ENCODE measurements around the gene THSD7B.

The THSD7B gene

GRCh38 chr2:136863468-136863867 lies 98.1 kb downstream of the THSD7B start:
- Mint-ChIP-seq H3K4me1 (no peaks in the 10 kb centered on the region), H3K9me3 (no peaks in the 10 kb centered on the region), H3K36me3 (no peaks in the 10 kb centered on the region), H3K4me3 (no peak overlapping the region), H3K27ac (no peak overlapping the region), H3K27me3 (no peaks in the 10 kb centered on the region)
- DNase-seq: no peak
- CTCF ChIA-PET: no interaction called here

DNA sequence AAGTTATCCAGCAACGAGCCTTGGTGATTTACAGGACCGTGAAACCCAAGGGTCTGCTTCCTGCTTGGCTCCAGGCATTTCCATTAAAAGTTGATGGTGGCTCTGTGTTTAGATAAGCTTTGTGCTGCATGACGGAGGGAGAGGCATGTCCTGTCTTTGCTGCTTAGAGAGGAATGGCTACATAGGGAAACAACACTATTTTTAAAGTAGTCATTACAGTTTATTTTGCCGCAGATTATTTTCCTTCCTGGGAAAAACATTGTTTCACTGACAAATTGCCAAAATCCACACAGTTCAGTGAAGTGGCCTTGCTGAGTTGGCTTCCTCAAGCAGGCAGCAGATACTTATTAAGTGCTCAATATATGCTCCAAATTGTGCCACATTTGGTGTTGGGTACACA lies 98.5 kb downstream of the THSD7B start:
- no peak overlapping the region for H3K27ac Mint-ChIP-seq
- H3K36me3 Mint-ChIP-seq: no peaks in the 10 kb centered on the region
- H3K9me3 Mint-ChIP-seq: no peaks in the 10 kb centered on the region
- CTCF ChIA-PET: no interaction called here
- no peak overlapping the region for H3K4me3 Mint-ChIP-seq
- no peaks in the 10 kb centered on the region for H3K4me1 Mint-ChIP-seq
- no peaks in the 10 kb centered on the region for H3K27me3 Mint-ChIP-seq
- no peak for DNase-seq

DNA sequence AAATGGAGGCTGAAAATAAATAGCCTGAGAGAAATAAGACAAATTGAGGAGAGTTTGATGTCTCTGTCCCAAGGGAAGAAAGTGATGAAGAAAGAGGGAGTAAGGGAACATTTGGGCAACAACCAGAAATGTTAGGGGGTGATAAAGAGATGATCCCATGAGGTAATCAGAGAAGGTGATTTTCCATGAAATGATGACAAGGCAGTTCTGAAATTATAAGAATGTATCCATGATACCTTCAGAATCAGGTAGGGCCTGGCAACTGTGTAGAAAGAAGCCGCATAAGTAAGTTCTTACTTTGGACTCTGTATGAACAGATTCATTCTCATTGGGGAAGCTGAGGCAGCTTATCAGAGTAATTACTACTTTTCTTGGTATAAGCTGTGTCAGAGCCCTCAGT lies 106.1 kb downstream of the THSD7B start:
- no peak for DNase-seq
- no peak overlapping the region for H3K4me3 Mint-ChIP-seq
- CTCF ChIA-PET: no interaction called here
- no peak overlapping the region for H3K27ac Mint-ChIP-seq
- H3K36me3 Mint-ChIP-seq: no peaks in the 10 kb centered on the region
- no peaks in the 10 kb centered on the region for H3K27me3 Mint-ChIP-seq
- no peaks in the 10 kb centered on the region for H3K9me3 Mint-ChIP-seq
- no peaks in the 10 kb centered on the region for H3K4me1 Mint-ChIP-seq

DNA sequence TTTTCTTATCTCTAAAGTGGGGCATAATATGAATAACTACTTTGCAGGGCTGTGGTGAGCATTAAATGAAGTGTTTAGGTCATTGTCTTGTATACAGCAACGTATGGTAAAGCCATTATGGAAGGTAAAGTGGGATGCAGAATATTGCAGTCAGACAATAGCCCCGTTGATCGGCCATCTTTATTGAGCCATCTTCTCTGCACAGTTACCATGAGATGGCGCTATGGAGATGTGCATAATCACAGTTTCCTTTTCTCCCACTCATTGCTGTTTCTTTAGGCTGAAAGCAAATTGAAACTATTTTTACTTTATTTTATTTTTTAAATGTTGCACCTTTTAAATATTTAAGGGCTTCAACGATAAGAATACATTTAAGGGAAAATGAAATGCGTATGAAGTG lies 108.9 kb downstream of the THSD7B start:
- CTCF ChIA-PET: no interaction called here
- DNase-seq: no peak

GRCh38 chr2:136891100-136891499 lies 125.8 kb downstream of the THSD7B start:
- Mint-ChIP-seq H3K27ac (no peak overlapping the region), H3K4me3 (no peak overlapping the region), H3K36me3 (no peaks in the 10 kb centered on the region), H3K4me1 (no peaks in the 10 kb centered on the region), H3K27me3 (no peaks in the 10 kb centered on the region), H3K9me3 (no peaks in the 10 kb centered on the region)
- no peak for DNase-seq
- CTCF ChIA-PET: no interaction called here

More for the DNA sequence above, 108.9 kb downstream of the THSD7B start:
- Mint-ChIP-seq H3K9me3 (no peaks in the 10 kb centered on the region), H3K27ac (no peak overlapping the region), H3K4me1 (no peaks in the 10 kb centered on the region), H3K36me3 (no peaks in the 10 kb centered on the region), H3K4me3 (no peak overlapping the region), H3K27me3 (no peaks in the 10 kb centered on the region)

- no peak overlapping the region for H3K4me3 Mint-ChIP-seq
- no peaks in the 10 kb centered on the region for H3K9me3 Mint-ChIP-seq
- no peaks in the 10 kb centered on the region for H3K36me3 Mint-ChIP-seq
- no peaks in the 10 kb centered on the region for H3K4me1 Mint-ChIP-seq
- H3K27me3 Mint-ChIP-seq: no peaks in the 10 kb centered on the region
- CTCF ChIA-PET: no interaction called here
- DNase-seq: no peak
- no peak overlapping the region for H3K27ac Mint-ChIP-seq
Measured at GRCh38 chr2:136894007-136894634, 128.8 kb downstream of the THSD7B start.

DNA sequence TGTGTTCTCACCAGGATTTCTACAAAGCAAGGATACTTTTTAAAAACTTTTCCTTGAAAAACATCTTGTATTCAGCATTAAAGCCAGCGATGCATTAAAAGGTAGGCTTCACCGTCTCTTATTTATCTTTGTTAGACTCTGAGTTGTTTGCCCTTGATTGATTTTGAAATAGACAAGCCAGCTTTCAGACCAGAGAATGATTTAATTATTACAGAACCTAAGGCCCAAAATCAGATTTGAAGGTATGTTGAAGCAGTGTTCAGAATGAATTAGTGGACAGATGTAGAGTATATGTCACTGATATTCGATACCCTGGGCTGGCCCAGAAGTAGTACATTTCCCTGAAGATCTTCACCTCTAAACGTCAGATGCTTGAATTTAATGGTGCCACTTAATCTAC lies 136.4 kb downstream of the THSD7B start:
- Mint-ChIP-seq H3K9me3 (no peaks in the 10 kb centered on the region), H3K4me1 (no peaks in the 10 kb centered on the region), H3K27ac (no peak overlapping the region), H3K4me3 (no peak overlapping the region), H3K27me3 (no peaks in the 10 kb centered on the region), H3K36me3 (no peaks in the 10 kb centered on the region)
- CTCF ChIA-PET: no interaction called here
- DNase-seq: no peak

DNA sequence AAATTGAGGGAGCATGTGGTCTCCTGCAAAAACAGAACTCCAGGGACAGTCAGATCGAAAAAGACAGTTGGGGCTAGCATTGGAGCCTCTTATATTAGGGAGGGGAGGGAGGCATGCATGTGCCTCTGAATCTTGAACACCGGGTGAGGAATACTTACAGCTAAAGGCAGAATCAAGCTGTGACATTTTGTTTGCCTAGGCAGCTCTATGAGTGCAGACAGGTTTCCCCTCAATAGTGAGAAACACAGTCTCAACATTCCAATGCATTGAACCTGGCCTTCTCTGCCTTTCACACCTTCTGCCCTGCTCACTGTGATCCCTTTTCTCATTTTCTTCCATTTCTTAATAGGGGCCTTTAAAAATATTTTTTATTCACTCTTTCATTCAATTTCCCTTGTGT lies 140.4 kb downstream of the THSD7B start:
- no peaks in the 10 kb centered on the region for H3K36me3 Mint-ChIP-seq
- DNase-seq: no peak
- no peaks in the 10 kb centered on the region for H3K27me3 Mint-ChIP-seq
- H3K4me1 Mint-ChIP-seq: no peaks in the 10 kb centered on the region
- H3K9me3 Mint-ChIP-seq: no peaks in the 10 kb centered on the region
- H3K27ac Mint-ChIP-seq: no peak overlapping the region
- no peak overlapping the region for H3K4me3 Mint-ChIP-seq
- CTCF ChIA-PET: no interaction called here

GRCh38 chr2:136909777-136910176 lies 144.4 kb downstream of the THSD7B start:
- CTCF ChIA-PET: no interaction called here
- DNase-seq: no peak
- Mint-ChIP-seq H3K9me3 (no peaks in the 10 kb centered on the region), H3K36me3 (no peaks in the 10 kb centered on the region), H3K4me3 (no peak overlapping the region), H3K27me3 (no peaks in the 10 kb centered on the region), H3K4me1 (no peaks in the 10 kb centered on the region), H3K27ac (no peak overlapping the region)

GRCh38 chr2:136916131-136916530 lies 150.8 kb downstream of the THSD7B start:
- Mint-ChIP-seq H3K36me3 (no peaks in the 10 kb centered on the region), H3K4me1 (no peaks in the 10 kb centered on the region), H3K9me3 (no peaks in the 10 kb centered on the region), H3K27ac (no peak overlapping the region), H3K27me3 (no peaks in the 10 kb centered on the region), H3K4me3 (no peak overlapping the region)
- no peak for DNase-seq
- CTCF ChIA-PET: no interaction called here

GRCh38 chr2:136917411-136917881 lies 152.1 kb downstream of the THSD7B start:
- H3K9me3 Mint-ChIP-seq: no peaks in the 10 kb centered on the region
- no peaks in the 10 kb centered on the region for H3K4me1 Mint-ChIP-seq
- H3K27ac Mint-ChIP-seq: no peak overlapping the region
- no peak for DNase-seq
- H3K4me3 Mint-ChIP-seq: no peak overlapping the region
- CTCF ChIA-PET: no interaction called here
- no peaks in the 10 kb centered on the region for H3K27me3 Mint-ChIP-seq
- no peaks in the 10 kb centered on the region for H3K36me3 Mint-ChIP-seq

DNA sequence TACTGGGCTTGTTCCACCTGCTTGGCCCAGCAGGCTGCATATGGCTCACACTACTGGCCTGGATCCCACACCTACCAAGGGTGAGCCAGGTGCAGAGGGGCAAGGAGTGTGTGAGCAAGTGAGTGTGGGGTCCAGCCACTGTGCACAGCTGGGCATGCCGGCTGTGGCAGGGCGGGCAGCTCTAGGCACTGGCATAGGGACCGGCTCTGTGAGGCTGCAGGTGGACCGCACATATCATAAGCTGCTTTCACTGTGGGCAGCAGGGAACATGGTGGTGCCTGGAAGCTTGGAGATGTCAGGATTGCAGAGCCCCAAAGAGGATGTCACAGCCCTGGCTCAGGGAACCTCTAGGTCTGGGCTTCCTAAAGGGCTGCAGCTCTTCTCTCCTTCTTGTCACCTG lies 154.3 kb downstream of the THSD7B start:
- Mint-ChIP-seq H3K9me3 (peaks cover 5% of the 10 kb centered on the region), H3K4me1 (no peaks in the 10 kb centered on the region), H3K27ac (no peak overlapping the region), H3K36me3 (no peaks in the 10 kb centered on the region), H3K4me3 (no peak overlapping the region), H3K27me3 (no peaks in the 10 kb centered on the region)
- DNase-seq: no peak
- CTCF ChIA-PET: no interaction called here

DNA sequence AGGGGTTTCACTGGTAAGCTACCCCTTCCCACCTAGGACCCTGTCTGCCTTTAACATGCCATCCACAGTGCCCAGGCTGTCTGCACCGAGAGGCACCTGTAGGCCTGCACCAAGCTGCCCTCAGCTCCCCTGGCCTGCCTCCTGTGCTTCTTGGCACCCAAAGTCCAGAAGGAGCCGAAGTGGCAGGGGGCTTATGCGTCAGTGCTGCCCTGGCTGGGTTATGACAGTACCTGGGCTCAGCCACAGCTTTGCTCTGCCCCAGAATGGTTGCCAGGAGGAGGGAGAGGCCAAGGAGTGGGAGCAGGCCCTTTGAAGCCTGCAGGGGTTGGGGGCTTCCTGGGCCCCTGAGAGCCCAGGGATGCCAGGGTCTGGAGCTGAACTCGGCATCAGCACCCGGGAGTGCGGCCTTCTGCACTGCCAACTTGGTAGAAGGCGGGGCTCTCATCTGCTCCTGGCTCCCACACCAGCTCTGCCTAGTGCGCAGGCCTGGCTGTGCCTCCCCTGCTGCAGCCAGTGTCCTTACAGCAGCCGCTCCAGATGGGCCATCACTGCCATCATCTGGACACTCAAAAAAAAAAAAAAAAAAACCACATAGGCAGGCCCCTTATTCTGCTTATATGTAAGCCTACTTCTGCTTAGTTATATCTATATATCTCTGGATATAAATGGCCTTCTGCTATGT lies 155.4 kb downstream of the THSD7B start:
- Mint-ChIP-seq H3K27ac (no peak overlapping the region), H3K9me3 (peaks cover 5% of the 10 kb centered on the region), H3K36me3 (no peaks in the 10 kb centered on the region), H3K4me3 (no peak overlapping the region), H3K27me3 (no peaks in the 10 kb centered on the region), H3K4me1 (no peaks in the 10 kb centered on the region)
- DNase-seq: no peak
- CTCF ChIA-PET: no interaction called here

DNA sequence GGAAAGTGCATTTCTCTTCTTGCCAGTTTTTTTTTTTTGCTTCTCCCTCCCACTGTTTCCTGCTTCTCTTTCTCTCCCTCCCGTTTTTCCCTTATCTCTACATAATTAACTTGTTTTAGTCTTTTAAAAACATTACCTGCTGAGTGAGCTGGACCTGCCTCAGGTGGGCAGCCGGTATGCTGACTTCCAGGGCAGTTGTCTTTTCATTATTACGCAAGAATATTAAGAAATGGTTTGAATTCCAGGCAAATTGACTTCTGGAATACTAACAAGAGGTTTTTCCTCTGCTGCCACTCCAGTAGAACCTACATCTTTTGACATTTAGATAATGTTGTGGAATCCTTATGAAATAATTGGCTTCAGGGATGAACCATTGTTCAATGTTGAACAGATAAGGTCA lies 161.8 kb downstream of the THSD7B start:
- H3K4me3 Mint-ChIP-seq: no peak overlapping the region
- H3K27me3 Mint-ChIP-seq: no peaks in the 10 kb centered on the region
- CTCF ChIA-PET: no interaction called here
- no peak overlapping the region for H3K27ac Mint-ChIP-seq
- H3K4me1 Mint-ChIP-seq: no peaks in the 10 kb centered on the region
- no peaks in the 10 kb centered on the region for H3K36me3 Mint-ChIP-seq
- H3K9me3 Mint-ChIP-seq: peaks cover 5% of the 10 kb centered on the region
- no peak for DNase-seq

DNA sequence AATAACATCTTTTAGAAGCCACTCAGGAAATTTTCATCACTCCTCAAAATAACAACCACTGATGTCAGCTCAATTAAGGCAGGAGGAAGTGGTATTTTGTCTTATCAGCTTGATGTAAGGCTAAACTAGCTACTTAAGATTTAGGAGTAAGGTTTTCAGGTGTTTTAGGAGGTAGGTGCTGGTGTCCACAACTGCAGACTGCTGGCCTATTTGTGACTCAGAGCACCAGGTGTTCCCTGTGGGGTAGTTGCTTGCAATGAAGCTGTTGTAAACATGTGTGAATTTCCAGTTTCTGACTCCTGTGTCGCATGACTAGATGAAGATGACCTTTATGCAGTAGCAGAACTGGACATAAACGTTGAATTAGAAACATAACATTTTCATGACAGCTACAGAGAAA lies 164.2 kb downstream of the THSD7B start:
- Mint-ChIP-seq H3K9me3 (no peaks in the 10 kb centered on the region), H3K4me3 (no peak overlapping the region), H3K27ac (no peak overlapping the region), H3K4me1 (no peaks in the 10 kb centered on the region), H3K36me3 (no peaks in the 10 kb centered on the region), H3K27me3 (no peaks in the 10 kb centered on the region)
- CTCF ChIA-PET: no interaction called here
- no peak for DNase-seq

All from activated naive CD4-positive, alpha-beta T cell treated with anti-CD3 and anti-CD28 coated beads, Interleukin-2, amount 10 ng/mL, durations not matched to agents 7 days and 5 days (primary cell).